ENCODE results near the gene ADRB1. TPM values are rescaled to one million over a fixed set of nuclear protein-coding genes. Genes with fewer than 3 reads are reported as not detected.

ADRB1 gene
- total RNA-seq, 4 donors from 2014 or later: 0.18 to 1.1 (median 0.27) TPM; not detected in 1

GRCh38 chr10:114045136-114046086, 1.7 kb downstream of the ADRB1 start:
- Histone ChIP-seq H3K4me1 (peaks cover 9 to 38% (median 15%) of the 10 kb centered on the region in 3 donors), H3K9me3 (no peaks in the 10 kb centered on the region), H3K4me3 (peak overlapping the region; percentile 15 to 72 (median 59)), H3K27me3 (peaks cover 0 to 99% (median 4%) of the 10 kb centered on the region in 4 donors), H3K27ac (peak overlapping the region; percentile 50 to 90 (median 74)), H3K36me3 (no peaks in the 10 kb centered on the region)
- DNase-seq: no peak
- 12 to 14% methylated on average over 11 to 12 of the region's 78 CpGs for WGBS, 2 donors
- intact Hi-C loops (cut with DNase I): no loop called here
- TF ChIP-seq CTCF (IDR thresholded peaks at IDR 0.05) (no peak), POLR2A (IDR thresholded peaks at IDR 0.05) (no peak)

GRCh38 chr10:114046087-114046458, 2.4 kb downstream of the ADRB1 start:
- TF ChIP-seq CTCF (IDR thresholded peaks at IDR 0.05): no peak
- peaks cover 0 to 98% (median 4%) of the 10 kb centered on the region in 4 donors for H3K27me3 ChIP-seq
- no peak for DNase-seq
- intact Hi-C loops (cut with DNase I): no loop called here
- H3K36me3 ChIP-seq: no peaks in the 10 kb centered on the region
- WGBS, 2 donors: 65 to 75% methylated on average over 7 of the region's 7 CpGs
- H3K4me3 ChIP-seq: peak overlapping the region in 3 of 4 donors; percentile 55 to 72 (median 63)
- H3K4me1 ChIP-seq: peaks cover 9 to 38% (median 15%) of the 10 kb centered on the region in 3 donors
- H3K27ac ChIP-seq: peak overlapping the region in 2 of 4 donors; percentile 50 to 90
- no peaks in the 10 kb centered on the region for H3K9me3 ChIP-seq

GRCh38 chr10:114048472-114048871, 4.8 kb downstream of the ADRB1 start:
- peak overlapping the region in 2 of 4 donors; percentile 52 to 90 for H3K27ac ChIP-seq
- no peak for DNase-seq
- no peak overlapping the region for H3K4me3 ChIP-seq
- intact Hi-C loops (cut with DNase I): no loop called here
- H3K4me1 ChIP-seq: peaks cover 0 to 27% (median 8%) of the 10 kb centered on the region in 3 donors
- no peaks in the 10 kb centered on the region for H3K36me3 ChIP-seq
- H3K27me3 ChIP-seq: peaks cover 0 to 90% (median 4%) of the 10 kb centered on the region in 4 donors
- no peaks in the 10 kb centered on the region for H3K9me3 ChIP-seq
- no peak for TF ChIP-seq POLR2A (IDR thresholded peaks at IDR 0.05)
- TF ChIP-seq CTCF (IDR thresholded peaks at IDR 0.05): no peak
- 63 to 71% methylated on average over 3 of the region's 3 CpGs for WGBS, 2 donors

- WGBS, 2 donors: 84 to 91% methylated on average over 3 of the region's 3 CpGs
- Histone ChIP-seq H3K4me1 (no peaks in the 10 kb centered on the region), H3K36me3 (no peaks in the 10 kb centered on the region), H3K27ac (no peak overlapping the region), H3K27me3 (peaks cover 0 to 72% (median 0%) of the 10 kb centered on the region in 4 donors), H3K9me3 (no peaks in the 10 kb centered on the region), H3K4me3 (no peak overlapping the region)
- TF ChIP-seq CTCF (IDR thresholded peaks at IDR 0.05) (no peak), POLR2A (IDR thresholded peaks at IDR 0.05) (no peak)
- intact Hi-C loops (cut with DNase I): no loop called here
- no peak for DNase-seq
These were observed 8.0 kb downstream of the ADRB1 start for GRCh38 chr10:114051714-114052113.

- WGBS, 2 donors: 50 to 53% methylated on average over 1 of the region's 1 CpG
- Histone ChIP-seq H3K9me3 (no peaks in the 10 kb centered on the region), H3K4me3 (no peak overlapping the region), H3K27me3 (peaks cover 0 to 67% (median 0%) of the 10 kb centered on the region in 4 donors), H3K4me1 (no peaks in the 10 kb centered on the region), H3K27ac (no peak overlapping the region), H3K36me3 (no peaks in the 10 kb centered on the region)
- DNase-seq: no peak
- TF ChIP-seq CTCF (IDR thresholded peaks at IDR 0.05): no peak
- no peak for TF ChIP-seq POLR2A (IDR thresholded peaks at IDR 0.05)
- intact Hi-C loops (cut with DNase I): no loop called here
These were observed 8.6 kb downstream of the ADRB1 start for GRCh38 chr10:114052255-114052654.
